Astrocyte of the spinal cord (primary cell): ENCODE data around the gene ERAP2.
"Not testable (repeated sequence)": the region's sequence is repeated elsewhere in the genome, so short reads cannot be mapped to it uniquely, and the experiment has no call there.

ENCODE experiments used
- DNase-seq: peaks from one replicate; pipeline ENCODE4 v3.0.0; 2011; ENCODE audit warnings: low read depth, low spot score
- H3K4me3 ChIP-seq: 2 replicates; pipeline ENCODE4 v1.5.1; 2011; ENCODE audit warnings: low read depth, mild to moderate bottlenecking, low read length, moderate library complexity
- in situ Hi-C: cut with HindIII; loops from 2 replicates; pipeline ENCODE4 v1.10.0; 2017; ENCODE audit warnings: low sequenced_read_pairs
- TF ChIP-seq, protein P1 (sequence below): IDR thresholded peaks from 2 replicates; pipeline ENCODE4 v1.5.1; 2012; ENCODE audit warnings: low read depth, mild to moderate bottlenecking, low read length, inconsistent platforms

Gene ERAP2

DNA sequence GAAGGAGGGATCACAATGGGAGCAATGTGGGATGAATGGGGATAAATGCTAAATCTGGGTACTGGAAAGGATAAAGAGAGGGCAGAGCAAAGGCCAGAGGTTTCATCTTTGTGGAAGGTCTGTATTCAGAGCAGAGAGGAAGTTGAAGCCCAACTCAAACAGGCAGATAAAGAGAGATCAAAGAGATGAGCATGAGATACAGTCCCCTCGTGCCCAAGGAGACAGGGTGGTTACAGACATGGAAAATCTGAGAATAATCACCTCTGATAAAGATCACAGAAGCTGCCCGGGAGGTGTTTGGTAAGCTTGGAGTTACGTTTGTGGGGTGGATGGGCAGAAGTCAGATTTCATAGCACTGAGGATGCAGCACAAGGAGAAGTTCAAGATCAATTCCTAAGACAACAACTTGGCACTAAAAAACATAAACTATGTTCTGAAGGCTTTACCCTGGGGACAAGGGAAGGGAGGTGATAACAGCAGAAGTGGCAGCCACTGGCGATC lies 459 bp upstream of the ERAP2 start:
- H3K4me3 ChIP-seq = peak overlapping the region; percentile 44
- in situ Hi-C loops = no loop called here
- DNase-seq = no peak
- TF ChIP-seq, protein P1, sequence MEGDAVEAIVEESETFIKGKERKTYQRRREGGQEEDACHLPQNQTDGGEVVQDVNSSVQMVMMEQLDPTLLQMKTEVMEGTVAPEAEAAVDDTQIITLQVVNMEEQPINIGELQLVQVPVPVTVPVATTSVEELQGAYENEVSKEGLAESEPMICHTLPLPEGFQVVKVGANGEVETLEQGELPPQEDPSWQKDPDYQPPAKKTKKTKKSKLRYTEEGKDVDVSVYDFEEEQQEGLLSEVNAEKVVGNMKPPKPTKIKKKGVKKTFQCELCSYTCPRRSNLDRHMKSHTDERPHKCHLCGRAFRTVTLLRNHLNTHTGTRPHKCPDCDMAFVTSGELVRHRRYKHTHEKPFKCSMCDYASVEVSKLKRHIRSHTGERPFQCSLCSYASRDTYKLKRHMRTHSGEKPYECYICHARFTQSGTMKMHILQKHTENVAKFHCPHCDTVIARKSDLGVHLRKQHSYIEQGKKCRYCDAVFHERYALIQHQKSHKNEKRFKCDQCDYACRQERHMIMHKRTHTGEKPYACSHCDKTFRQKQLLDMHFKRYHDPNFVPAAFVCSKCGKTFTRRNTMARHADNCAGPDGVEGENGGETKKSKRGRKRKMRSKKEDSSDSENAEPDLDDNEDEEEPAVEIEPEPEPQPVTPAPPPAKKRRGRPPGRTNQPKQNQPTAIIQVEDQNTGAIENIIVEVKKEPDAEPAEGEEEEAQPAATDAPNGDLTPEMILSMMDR = no peak

- in situ Hi-C loops, DNase-seq: not testable (repeated sequence)
- H3K4me3 ChIP-seq = peak overlapping the region; percentile 44
These were observed 723 bp downstream of the ERAP2 start for GRCh38 chr5:96876977-96877469.

DNA sequence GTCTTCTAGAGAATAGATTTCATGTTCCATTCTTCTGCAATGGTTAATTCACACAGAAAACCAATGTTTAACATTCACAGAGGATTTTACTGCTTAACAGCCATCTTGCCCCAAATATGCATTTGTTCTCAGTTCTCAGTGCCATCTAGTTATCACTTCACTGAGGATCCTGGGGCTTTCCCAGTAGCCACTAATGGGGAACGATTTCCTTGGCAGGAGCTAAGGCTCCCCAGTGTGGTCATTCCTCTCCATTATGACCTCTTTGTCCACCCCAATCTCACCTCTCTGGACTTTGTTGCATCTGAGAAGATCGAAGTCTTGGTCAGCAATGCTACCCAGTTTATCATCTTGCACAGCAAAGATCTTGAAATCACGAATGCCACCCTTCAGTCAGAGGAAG lies 3.4 kb downstream of the ERAP2 start:
- TF ChIP-seq, protein P1 = no peak
- in situ Hi-C loops = no loop called here
- no peak for DNase-seq
- H3K4me3 ChIP-seq = no peak overlapping the region

- in situ Hi-C loops = no loop called here
- peak; percentile 49 for DNase-seq
- no peak overlapping the region for H3K4me3 ChIP-seq
- TF ChIP-seq, protein P1 = no peak
These were observed 4.3 kb downstream of the ERAP2 start for GRCh38 chr5:96880444-96881164.

GRCh38 chr5:96881511-96882115 lies 5.3 kb downstream of the ERAP2 start:
- no peak overlapping the region for H3K4me3 ChIP-seq
- TF ChIP-seq, protein P1 = no peak
- DNase-seq = peak; percentile 77
- in situ Hi-C loops = no loop called here

- TF ChIP-seq, protein P1 = no peak
- in situ Hi-C loops = no loop called here
- no peak for DNase-seq
- H3K4me3 ChIP-seq = no peak overlapping the region
These were observed 7.6 kb downstream of the ERAP2 start for GRCh38 chr5:96883871-96884270.

DNA sequence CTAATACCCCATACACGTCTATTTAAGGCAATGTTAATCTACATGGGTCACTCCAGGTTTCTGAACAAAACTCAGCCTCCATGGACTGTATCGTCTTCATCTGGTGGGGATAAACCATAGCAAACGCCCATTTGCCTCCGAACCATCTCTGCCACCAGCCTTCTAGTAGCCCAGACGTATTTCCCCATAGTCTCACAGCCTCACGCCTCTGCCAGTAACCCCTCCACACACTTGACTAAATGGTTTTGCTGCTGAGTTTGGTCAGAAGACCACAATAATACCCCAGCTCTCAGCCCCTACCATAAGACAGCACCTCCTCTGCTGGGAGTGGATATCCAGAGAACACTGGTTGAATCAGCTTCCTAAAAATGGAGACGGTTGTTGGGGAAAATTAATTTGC lies 8.7 kb downstream of the ERAP2 start:
- H3K4me3 ChIP-seq = no peak overlapping the region
- TF ChIP-seq, protein P1 = no peak
- in situ Hi-C loops = no loop called here
- DNase-seq = no peak
